Astrocyte of the cerebellum (primary cell): ENCODE measurements around the gene TCP11L2.

Experiments
- DNase-seq: peaks from one replicate; pipeline ENCODE4 v3.0.0-alpha.2; 2011; ENCODE audit warnings: low read depth
- H3K4me3 ChIP-seq: 2 replicates; pipeline ENCODE4 v1.5.1; 2011; ENCODE audit warnings: mild to moderate bottlenecking, low read depth, low read length, moderate library complexity
- in situ Hi-C: cut with HindIII; loops from 2 replicates; pipeline ENCODE4 v1.10.0; 2017; ENCODE audit warnings: low sequenced_read_pairs
- TF ChIP-seq, protein P1 (sequence below): IDR thresholded peaks from 2 replicates; pipeline ENCODE4 v1.5.1; 2012; ENCODE audit warnings: low read length, low read depth, moderate library complexity, mild to moderate bottlenecking; ENCODE audit errors: missing control alignments

The TCP11L2 gene

GRCh38 chr12:106297075-106297474 is 5.5 kb upstream of the TCP11L2 start:
- no peak for DNase-seq
- H3K4me3 ChIP-seq = no peak overlapping the region
- TF ChIP-seq, protein P1, sequence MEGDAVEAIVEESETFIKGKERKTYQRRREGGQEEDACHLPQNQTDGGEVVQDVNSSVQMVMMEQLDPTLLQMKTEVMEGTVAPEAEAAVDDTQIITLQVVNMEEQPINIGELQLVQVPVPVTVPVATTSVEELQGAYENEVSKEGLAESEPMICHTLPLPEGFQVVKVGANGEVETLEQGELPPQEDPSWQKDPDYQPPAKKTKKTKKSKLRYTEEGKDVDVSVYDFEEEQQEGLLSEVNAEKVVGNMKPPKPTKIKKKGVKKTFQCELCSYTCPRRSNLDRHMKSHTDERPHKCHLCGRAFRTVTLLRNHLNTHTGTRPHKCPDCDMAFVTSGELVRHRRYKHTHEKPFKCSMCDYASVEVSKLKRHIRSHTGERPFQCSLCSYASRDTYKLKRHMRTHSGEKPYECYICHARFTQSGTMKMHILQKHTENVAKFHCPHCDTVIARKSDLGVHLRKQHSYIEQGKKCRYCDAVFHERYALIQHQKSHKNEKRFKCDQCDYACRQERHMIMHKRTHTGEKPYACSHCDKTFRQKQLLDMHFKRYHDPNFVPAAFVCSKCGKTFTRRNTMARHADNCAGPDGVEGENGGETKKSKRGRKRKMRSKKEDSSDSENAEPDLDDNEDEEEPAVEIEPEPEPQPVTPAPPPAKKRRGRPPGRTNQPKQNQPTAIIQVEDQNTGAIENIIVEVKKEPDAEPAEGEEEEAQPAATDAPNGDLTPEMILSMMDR = no peak
- in situ Hi-C loops = no loop called here

DNA sequence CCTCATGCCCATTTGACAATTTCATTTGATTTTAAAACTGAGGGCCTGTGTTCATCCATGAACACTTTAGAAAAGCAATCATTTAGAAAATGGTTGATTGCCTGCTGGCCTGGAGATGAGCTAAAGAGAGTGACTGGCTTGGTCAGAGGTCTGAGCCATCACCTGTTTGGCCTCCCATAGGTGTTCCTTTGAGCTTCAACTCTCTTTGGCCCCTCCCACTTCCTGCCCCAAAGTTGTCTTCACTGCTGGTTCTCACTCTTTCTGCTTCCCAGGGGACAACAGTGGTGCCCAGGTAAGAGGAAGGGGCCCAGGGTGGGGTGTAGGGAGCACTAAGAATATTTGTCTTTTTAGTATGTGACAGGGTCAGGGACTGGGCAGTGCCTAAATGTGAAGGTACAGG is 4.9 kb upstream of the TCP11L2 start:
- TF ChIP-seq, protein P1 = no peak
- DNase-seq = no peak
- H3K4me3 ChIP-seq = no peak overlapping the region
- in situ Hi-C loops = no loop called here

DNA sequence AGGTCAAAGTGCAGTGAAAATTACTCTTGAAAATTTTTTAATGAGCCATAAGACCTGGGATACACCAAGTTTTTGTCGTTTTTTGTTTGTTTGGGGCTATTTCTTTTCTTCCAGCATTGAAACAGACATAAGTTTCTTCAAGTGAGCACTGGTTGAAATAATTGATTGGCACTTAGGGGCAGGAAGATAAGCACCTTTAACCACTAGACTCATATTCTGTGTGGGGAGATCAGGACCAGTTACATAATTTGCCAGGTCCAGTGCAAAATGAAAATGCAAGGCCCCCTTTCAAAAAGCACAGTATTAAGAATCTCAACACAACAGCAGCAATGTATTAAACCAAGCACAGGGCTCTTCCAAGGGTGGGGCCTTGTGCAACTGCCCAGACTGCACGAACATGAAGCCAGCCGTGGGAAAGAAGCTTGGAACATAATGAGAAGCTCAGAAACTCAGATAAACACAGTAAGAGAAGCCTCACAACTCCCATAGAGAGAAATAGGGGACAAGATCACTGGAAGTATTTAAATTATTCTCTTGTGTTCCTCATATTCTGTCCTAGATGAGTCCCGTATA is 3.2 kb upstream of the TCP11L2 start:
- no peak for DNase-seq
- no peak overlapping the region for H3K4me3 ChIP-seq
- TF ChIP-seq, protein P1 = no peak
- in situ Hi-C loops = no loop called here

DNA sequence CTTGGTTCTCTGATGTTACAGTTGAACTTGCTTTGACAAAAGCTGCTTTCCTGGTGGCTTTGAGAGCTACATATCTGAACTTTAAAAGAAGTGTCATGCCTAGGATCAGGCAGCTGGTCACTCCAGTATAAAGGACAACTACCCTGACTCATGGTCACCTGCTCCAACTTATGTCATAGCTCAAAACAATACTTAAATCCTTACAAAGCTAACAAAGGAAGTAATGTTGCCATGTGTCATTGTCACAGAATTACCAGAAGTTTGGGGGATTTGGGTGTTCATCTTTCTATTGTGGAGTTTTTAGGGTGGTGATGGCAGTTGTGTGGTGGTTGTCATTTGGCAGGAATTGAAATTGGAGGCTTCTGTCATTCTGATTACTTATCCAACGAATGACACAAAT is 1.8 kb upstream of the TCP11L2 start:
- TF ChIP-seq, protein P1 = no peak
- in situ Hi-C loops = no loop called here
- H3K4me3 ChIP-seq = no peak overlapping the region
- DNase-seq = no peak

DNA sequence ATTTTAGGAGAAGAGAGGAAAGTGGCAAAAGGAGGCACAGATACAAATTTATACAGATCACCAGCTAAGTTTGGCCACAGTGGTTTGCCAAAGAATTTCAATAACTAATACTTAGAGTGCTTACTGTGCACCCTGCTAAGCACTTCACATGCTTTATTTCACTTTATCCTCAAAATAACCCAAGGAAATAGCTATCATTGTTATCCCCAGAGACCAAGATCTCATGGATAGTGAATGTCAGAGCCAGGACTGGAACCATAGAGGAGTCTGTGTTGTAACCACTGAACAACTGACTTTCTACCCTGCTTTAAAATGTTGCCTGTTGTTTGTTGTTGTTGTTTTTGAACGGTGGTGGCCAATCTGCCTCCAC is 1.3 kb upstream of the TCP11L2 start:
- TF ChIP-seq, protein P1 = no peak
- in situ Hi-C loops = no loop called here
- DNase-seq = no peak
- no peak overlapping the region for H3K4me3 ChIP-seq

GRCh38 chr12:106301611-106302321 is 767 bp upstream of the TCP11L2 start:
- TF ChIP-seq, protein P1 = no peak
- no peak for DNase-seq
- peak overlapping the region; percentile 95 for H3K4me3 ChIP-seq
- in situ Hi-C loops = no loop called here
